Measurements from ENCODE around the gene SH3GL1.

SH3GL1 gene

DNA sequence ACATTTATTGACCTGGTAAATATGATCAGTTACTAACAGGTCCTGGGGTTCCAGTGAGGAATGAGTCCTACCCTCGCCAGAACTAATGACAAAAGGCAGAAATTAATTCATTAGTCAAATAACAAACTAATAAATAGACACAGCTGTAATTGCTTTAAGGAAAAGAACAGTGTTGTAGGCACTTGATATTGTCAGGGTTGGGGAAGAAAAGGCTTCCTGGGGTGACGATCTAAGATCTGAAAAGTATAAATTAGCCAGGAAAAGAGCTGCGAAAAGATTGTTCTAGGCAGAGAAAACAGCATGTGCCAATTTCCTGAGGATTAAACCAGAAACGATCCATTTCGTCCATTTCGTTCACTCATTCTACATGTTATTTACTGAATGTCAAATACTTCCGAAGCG is 1.4 kb upstream of the SH3GL1 start:
- peak overlapping the region; percentile 42 for H3K4me3 ChIP-seq (ENCODE audit: low read depth, low read length)
- TF ChIP-seq, protein P1, sequence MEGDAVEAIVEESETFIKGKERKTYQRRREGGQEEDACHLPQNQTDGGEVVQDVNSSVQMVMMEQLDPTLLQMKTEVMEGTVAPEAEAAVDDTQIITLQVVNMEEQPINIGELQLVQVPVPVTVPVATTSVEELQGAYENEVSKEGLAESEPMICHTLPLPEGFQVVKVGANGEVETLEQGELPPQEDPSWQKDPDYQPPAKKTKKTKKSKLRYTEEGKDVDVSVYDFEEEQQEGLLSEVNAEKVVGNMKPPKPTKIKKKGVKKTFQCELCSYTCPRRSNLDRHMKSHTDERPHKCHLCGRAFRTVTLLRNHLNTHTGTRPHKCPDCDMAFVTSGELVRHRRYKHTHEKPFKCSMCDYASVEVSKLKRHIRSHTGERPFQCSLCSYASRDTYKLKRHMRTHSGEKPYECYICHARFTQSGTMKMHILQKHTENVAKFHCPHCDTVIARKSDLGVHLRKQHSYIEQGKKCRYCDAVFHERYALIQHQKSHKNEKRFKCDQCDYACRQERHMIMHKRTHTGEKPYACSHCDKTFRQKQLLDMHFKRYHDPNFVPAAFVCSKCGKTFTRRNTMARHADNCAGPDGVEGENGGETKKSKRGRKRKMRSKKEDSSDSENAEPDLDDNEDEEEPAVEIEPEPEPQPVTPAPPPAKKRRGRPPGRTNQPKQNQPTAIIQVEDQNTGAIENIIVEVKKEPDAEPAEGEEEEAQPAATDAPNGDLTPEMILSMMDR (IDR thresholded peaks at IDR 0.05; ENCODE audit: low read depth, low read length): no peak
- no peak for DNase-seq (ENCODE audit: low read depth, low spot score)
- in situ Hi-C loops (cut with HindIII; ENCODE audit: low sequenced_read_pairs): no loop called here

DNA sequence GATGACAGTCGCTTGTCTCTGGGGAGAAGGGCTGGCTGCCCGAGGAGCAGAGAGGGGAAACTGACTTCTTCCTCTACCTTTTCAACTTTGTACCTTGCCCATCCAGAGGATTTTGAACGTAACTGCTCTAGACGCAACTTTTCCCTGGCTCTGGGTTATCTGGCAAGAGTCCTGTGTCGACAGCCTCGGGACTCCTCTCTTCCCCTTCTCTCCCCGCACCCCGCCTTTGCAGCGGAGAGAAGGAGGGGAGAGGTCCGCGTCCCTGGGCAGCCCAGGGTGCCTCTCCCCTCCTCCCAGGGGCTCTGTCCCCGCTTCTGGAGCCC is 574 bp downstream of the SH3GL1 start:
- in situ Hi-C loops (cut with HindIII; ENCODE audit: low sequenced_read_pairs): no loop called here
- DNase-seq (ENCODE audit: low read depth, low spot score): no peak
- H3K4me3 ChIP-seq (ENCODE audit: low read depth, low read length): peak overlapping the region; percentile 59
- TF ChIP-seq, protein P1 (IDR thresholded peaks at IDR 0.05; ENCODE audit: low read depth, low read length): no peak

DNA sequence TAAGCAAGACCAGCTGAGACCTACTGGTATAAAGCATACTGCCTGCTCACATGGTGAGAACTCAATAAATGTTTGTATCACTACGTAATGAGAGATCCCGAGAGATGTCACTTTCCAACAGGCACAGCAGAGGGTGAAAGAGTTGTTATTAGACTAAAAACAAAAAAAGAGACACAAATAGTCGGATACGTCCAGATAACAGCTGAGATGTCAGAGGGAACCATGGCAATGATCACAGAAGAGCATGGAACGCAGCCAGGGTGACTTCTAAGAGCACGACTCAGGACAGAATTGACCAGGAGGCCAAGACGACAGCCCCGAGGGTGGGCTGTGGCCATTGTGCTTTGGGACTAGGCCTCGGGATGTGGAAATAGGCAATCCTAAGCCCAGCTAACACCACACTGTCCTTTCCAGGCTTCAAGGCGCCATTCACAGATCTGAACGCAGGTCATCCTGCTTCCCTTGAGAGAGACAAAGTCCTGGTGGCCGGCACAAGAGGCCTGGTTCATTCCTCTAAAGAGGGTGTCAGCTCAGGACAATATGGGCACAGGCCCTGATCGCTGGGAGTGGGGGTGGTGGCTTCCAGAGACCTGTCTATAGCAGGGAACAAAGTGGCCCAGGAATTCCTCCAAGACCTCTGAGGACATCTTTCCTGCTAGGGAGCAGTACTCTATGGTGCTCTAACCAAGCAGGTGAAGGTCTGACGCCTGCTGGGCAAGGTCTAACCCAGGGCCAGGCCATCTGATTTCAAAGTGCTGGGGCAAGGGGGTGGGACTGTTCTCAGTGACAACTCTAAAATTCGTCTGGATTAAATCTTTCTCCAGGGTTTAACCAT is 3.2 kb downstream of the SH3GL1 start:
- in situ Hi-C loops (cut with HindIII; ENCODE audit: low sequenced_read_pairs): no loop called here
- no peak for DNase-seq (ENCODE audit: low read depth, low spot score)
- H3K4me3 ChIP-seq (ENCODE audit: low read depth, low read length): no peak overlapping the region
- TF ChIP-seq, protein P1 (IDR thresholded peaks at IDR 0.05; ENCODE audit: low read depth, low read length): no peak

DNA sequence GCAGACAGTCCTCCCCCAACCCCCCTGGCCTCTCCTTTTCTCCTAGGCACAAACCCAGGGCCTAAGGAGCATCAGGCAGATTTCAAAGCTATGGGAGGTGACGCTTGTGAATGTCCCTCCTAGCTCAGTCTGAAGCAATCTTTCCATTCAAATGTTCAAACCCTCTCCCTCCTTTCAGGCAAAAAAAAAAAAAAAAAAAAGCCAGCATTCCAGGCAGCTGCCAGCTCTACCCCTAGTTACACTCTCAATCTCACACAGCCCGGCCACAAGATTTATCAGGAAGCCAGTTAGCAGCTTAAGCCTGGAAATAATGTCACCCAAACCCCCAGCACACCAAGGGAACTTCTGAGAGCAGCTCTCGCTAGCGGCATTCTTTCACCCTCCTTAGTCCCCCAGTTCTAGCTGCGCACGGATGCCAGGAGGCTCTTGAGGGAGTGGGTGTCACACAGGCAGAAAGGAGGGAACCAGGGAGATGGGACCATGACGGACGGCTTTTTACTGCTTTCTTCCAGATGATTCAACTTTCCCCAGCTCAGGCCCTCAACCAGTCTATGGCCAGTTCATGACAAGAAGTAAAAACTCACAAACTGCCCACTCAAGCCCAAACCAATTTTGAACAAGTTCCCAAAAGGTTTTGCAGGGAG is 6.3 kb downstream of the SH3GL1 start:
- no peak for DNase-seq (ENCODE audit: low read depth, low spot score)
- in situ Hi-C loops (cut with HindIII; ENCODE audit: low sequenced_read_pairs): no loop called here
- H3K4me3 ChIP-seq (ENCODE audit: low read depth, low read length): no peak overlapping the region
- TF ChIP-seq, protein P1 (IDR thresholded peaks at IDR 0.05; ENCODE audit: low read depth, low read length): no peak

- in situ Hi-C loops (cut with HindIII; ENCODE audit: low sequenced_read_pairs): no loop called here
- TF ChIP-seq, protein P1 (IDR thresholded peaks at IDR 0.05; ENCODE audit: low read depth, low read length): no peak
- H3K4me3 ChIP-seq (ENCODE audit: low read depth, low read length): no peak overlapping the region
- DNase-seq (ENCODE audit: low read depth, low spot score): peak; percentile 77
These were observed 8.5 kb downstream of the SH3GL1 start for GRCh38 chr19:4391701-4392483.

DNA sequence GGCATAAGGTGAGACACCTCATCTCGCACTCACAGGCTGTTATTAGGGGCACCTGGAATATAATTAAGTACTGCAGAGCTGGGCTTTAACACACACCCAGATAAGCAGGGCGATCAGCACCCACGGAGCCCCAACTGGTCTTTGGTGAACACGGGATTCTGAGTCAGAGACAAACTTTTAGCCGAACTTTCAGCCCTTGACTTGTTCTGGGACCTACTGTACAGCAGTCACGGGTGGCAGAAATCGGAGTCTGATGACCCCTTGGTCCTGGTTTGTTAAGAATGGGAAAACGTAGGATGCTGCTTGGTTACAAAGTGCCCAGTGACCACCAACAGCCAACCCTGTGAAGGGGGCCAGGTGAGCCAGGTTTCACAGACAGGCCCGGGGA is 9.0 kb downstream of the SH3GL1 start:
- no peak overlapping the region for H3K4me3 ChIP-seq (ENCODE audit: low read depth, low read length)
- in situ Hi-C loops (cut with HindIII; ENCODE audit: low sequenced_read_pairs): no loop called here
- no peak for DNase-seq (ENCODE audit: low read depth, low spot score)
- TF ChIP-seq, protein P1 (IDR thresholded peaks at IDR 0.05; ENCODE audit: low read depth, low read length): no peak

All from astrocyte of the spinal cord (primary cell).